ENCODE results near the gene ST6GAL1.

DNA sequence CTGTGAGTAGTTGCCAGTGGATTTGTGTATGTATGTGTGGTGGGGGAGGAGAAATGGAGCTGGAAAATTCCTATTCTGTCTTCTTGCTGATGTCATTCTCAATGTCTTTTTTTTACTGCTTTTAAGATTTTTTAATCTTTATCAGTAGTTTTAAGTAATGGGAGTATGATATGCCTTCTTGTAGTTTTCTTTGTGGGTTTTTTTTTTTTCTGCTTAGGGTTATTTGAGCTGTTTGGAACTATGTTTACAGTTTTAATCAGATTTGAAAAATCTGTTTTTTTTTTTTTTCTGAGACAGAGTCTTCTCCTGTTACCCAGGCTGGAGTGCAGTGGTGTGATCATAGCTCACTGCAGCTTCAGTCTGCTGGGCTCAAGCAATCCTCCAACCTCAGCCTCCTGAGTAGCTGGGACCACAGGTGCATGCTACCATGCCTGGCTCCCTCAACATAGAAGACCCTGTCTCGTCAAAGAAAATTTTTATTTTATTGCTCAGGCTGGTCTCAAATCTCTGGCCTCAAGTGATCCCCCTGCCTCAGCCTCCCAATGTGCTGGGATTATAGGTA lies 171.8 kb downstream of the ST6GAL1 start:
- TF ChIP-seq ZNF274 (IDR thresholded peaks at IDR 0.05; ENCODE audit: low read depth, low read length) (no peak), YY1 (IDR thresholded peaks at IDR 0.05; ENCODE audit: insufficient read depth, insufficient read length) (no peak), SUZ12 (IDR thresholded peaks at IDR 0.05; ENCODE audit: extremely low read depth, insufficient read depth, insufficient read length) (no peak)
